ENCODE data around the gene PUSL1.

The PUSL1 gene

DNA sequence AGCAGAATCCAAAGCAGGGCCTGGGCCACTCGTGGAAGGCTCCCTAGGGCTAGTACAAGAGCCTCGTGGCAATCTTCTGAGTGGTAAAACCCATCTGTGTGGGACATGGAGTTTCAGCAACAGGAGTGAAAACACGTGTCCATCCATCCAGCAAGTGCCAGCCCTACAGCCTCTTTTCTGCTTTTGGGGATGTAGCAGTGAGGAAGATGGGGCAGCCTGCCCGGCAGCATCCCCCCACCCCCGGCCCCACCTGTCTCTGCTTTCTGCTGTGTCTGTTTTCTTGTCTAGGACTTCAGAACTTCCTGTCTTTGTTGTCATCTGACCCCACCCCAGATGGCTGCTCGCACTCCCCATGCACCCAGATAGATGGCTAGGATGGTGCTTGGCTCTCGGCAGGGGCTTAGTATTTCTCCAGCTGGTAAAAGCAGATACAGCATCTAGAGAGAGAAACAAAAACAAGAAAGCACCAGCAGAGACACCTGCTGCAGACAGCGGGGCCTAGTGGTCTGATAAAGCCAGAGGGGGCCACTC is 17.7 kb downstream of the PUSL1 start:
- no peak for DNase-seq

DNA sequence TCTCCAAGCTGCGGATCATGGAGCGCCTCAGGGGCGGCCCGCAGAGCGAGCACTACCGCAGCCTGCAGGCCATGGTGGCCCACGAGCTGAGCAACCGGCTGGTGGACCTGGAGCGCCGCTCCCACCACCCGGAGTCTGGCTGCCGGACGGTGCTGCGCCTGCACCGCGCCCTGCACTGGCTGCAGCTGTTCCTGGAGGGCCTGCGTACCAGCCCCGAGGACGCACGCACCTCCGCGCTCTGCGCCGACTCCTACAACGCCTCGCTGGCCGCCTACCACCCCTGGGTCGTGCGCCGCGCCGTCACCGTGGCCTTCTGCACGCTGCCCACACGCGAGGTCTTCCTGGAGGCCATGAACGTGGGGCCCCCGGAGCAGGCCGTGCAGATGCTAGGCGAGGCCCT is 18.9 kb downstream of the PUSL1 start:
- DNase-seq, result no peak

GRCh38 chr1:1328254-1328653 is 19.9 kb downstream of the PUSL1 start:
- no peak for DNase-seq

- no peak for DNase-seq
Observed at GRCh38 chr1:1329304-1330210, 21.2 kb downstream of the PUSL1 start.

GRCh38 chr1:1330366-1331067 is 22.1 kb downstream of the PUSL1 start:
- DNase-seq, result no peak

GRCh38 chr1:1331068-1331965 is 22.9 kb downstream of the PUSL1 start, which contains the start of gene TAS1R3:
TSS of gene TAS1R3 (plus strand) at chr1:1331280. CDS start at chr1:1331346, 66 bp downstream.
- no peak for DNase-seq

DNA sequence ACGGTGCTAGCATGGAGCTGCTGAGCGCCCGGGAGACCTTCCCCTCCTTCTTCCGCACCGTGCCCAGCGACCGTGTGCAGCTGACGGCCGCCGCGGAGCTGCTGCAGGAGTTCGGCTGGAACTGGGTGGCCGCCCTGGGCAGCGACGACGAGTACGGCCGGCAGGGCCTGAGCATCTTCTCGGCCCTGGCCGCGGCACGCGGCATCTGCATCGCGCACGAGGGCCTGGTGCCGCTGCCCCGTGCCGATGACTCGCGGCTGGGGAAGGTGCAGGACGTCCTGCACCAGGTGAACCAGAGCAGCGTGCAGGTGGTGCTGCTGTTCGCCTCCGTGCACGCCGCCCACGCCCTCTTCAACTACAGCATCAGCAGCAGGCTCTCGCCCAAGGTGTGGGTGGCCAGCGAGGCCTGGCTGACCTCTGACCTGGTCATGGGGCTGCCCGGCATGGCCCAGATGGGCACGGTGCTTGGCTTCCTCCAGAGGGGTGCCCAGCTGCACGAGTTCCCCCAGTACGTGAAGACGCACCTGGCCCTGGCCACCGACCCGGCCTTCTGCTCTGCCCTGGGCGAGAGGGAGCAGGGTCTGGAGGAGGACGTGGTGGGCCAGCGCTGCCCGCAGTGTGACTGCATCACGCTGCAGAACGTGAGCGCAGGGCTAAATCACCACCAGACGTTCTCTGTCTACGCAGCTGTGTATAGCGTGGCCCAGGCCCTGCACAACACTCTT is 23.8 kb downstream of the PUSL1 start:
- DNase-seq, result no peak

DNA sequence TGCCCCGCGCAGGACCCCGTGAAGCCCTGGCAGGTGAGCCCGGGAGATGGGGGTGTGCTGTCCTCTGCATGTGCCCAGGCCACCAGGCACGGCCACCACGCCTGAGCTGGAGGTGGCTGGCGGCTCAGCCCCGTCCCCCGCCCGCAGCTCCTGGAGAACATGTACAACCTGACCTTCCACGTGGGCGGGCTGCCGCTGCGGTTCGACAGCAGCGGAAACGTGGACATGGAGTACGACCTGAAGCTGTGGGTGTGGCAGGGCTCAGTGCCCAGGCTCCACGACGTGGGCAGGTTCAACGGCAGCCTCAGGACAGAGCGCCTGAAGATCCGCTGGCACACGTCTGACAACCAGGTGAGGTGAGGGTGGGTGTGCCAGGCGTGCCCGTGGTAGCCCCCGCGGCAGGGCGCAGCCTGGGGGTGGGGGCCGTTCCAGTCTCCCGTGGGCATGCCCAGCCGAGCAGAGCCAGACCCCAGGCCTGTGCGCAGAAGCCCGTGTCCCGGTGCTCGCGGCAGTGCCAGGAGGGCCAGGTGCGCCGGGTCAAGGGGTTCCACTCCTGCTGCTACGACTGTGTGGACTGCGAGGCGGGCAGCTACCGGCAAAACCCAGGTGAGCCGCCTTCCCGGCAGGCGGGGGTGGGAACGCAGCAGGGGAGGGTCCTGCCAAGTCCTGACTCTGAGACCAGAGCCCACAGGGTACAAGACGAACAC is 24.5 kb downstream of the PUSL1 start:
- DNase-seq, result no peak

- DNase-seq, result no peak
Observed at GRCh38 chr1:1333551-1334241, 25.3 kb downstream of the PUSL1 start.

GRCh38 chr1:1334835-1335234 is 26.4 kb downstream of the PUSL1 start:
- no peak for DNase-seq

DNA sequence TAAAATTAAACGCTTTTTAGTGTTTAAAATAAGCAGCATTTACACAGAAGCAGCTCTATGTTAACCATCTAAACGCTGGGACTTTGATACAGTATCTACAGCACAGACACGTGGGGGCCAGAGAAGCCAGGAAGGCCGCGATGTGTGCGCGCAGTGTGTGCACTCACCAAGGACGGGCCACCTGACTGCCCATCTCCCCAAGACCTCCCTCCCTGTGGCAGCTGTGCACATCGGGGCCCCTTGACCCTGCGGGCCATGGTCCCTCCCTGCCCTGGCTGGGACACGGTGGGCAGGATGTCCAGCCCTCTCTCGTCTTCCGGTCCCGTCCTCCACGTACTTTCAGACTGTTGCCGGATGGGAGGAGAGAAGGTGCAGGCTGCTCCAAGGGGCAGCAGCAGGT is 26.9 kb downstream of the PUSL1 start:
- DNase-seq, result no peak

GRCh38 chr1:1335792-1336248 is 27.4 kb downstream of the PUSL1 start:
- DNase-seq, result no peak

DNA sequence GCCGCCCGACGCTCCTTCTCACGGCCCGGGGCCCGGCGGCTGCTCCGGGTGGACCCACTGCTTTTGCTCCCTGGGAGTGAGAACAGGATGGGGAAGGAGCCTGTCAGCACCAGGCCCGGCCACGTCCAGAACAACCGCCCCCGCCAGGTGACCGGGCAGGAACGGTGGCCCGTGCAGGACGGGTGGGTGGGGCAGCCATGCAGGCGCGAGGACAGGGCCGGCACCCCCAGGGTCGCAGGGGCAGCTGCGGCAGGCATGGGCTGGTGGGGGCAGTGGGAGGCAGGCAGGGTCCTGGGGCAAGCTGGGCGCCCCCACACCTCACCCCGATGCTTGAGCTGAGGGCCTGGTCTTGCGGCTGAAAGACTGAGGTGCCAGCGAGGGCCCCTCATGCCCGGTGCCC is 28.0 kb downstream of the PUSL1 start:
- no peak for DNase-seq

DNA sequence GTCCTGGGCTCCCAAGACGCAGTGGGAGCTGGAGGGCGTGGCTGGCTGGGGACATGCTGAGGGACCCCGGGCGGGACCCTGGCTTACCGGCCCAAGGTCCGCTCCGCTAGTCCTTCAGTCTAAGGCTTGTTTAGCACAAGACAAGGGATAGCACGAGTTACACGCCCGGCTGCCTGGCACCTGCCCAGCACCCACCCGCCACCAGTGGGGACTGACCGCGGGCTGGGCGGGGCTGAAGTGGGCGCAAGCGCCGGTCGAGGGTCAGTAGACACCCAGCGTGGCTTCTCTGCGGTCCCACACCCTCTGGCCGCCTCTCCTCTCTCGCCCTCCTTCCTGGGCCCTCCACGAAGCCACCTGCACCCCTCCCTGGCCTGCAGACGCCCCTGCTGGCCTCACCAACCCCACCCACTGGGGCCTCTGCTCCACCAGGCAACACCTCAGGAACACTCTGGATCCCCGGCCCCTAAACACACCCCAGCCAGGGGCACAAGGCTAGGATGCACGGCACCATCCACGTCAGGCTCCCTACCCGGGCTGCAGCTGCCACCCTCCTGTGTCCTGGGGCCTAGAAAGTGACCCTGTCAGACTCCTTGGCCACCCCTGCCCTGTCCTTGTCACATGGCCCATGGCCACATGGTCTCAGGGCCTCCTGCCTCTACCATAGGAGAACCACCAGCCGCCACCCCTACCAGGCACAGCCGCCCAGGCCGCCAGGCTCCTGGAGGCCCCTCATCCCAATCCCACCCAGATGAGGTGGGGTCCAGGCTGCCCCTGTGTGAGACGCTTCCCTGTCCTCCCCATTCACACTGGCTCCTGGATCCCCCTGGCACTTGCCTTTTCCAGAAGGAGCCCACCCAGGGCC is 28.8 kb downstream of the PUSL1 start:
- DNase-seq, result no peak

DNA sequence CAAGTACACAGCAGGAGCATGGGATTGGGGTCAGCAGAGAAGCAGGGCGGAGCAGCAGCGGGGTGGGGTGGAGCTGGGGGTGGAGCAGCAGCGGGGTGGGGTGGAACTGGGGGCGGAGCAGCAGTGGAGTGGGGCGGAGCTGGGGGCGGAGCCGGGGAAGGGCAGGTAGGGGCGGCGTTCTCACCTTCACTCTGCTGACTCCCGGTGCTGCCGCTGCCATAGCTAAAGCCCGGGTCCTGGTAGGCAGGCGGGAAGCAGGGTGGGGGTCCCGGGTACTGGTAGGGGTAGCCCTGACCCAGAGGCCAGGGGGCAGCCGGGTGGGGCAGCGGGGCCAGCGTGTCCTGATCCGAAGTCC is 29.4 kb downstream of the PUSL1 start:
- DNase-seq, result peak; percentile 61

- DNase-seq, result no peak
Observed at GRCh38 chr1:1338278-1338677, 29.9 kb downstream of the PUSL1 start.

DNA sequence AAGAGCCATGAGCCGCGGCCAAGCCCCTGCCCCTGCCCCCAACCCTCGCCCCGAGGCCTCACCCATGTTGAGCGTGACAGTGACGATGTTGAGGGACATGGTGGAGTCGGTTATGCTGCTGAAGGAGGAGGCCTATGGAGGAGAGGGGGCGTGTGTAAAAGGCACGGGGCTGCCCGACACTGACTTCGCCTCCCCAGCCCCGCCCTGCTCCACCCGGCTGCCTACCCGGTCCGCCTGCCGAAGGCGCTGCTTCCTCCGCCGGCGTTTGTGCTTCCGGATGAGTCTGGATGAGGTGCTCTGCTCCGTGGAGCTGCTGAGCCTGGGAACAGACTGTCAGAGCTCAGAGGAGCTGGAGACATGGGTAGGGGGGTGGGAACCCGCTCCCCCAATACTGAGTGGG is 31.8 kb downstream of the PUSL1 start:
- no peak for DNase-seq

DNA sequence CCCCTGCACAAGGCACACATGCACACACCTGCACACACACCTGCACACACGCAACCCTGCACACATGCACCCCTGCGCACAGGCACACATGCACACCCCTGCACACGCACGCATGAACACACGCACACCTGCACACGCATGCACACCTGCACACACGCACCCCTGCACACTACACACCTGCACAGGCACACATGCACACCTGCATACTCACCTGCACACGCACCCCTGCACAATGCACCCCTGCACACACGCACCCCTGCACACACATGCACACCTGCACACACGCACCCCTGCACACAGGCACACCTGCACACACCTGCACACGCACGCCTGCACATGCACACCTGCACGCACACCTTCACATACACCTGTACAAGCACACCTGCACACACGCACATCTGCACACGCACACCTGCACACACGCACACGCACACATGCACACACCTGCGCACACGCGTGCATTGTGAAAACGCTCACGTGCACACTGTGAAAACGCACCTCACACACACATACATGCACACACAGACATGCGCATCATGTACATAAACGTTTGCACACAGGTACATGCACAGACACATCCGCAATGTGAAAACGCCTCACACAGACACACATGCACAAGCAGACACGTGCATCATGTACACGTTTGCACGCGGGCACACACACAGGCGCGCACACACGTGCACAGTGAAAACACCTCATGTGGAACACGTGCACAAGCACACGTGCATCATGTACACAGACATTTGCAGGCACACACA is 32.6 kb downstream of the PUSL1 start:
- DNase-seq, result no peak

DNA sequence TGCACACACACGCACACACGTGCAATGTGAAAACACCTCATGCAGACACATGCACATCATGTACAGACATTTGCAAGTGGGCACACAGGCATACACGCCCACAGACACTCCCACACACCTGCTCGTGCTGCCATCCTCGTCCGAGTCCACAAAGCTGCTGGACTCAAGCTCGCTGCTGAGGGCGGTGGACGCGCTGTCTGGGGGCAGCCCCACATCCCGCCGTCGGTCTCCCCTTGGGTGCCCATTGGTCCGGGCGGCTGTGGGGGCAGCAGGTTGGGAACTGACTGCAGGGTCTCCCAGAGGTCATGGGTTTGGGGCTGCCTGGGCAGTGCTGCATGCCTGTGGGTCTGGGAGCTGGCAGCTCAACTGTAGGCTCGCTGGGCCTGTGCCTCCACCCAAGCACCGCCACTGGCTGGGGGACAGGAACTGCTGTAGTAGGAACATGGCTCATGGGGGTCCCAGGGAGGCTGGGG is 33.2 kb downstream of the PUSL1 start:
- DNase-seq, result no peak
